ENCODE results near the gene PPM1E.

DNA sequence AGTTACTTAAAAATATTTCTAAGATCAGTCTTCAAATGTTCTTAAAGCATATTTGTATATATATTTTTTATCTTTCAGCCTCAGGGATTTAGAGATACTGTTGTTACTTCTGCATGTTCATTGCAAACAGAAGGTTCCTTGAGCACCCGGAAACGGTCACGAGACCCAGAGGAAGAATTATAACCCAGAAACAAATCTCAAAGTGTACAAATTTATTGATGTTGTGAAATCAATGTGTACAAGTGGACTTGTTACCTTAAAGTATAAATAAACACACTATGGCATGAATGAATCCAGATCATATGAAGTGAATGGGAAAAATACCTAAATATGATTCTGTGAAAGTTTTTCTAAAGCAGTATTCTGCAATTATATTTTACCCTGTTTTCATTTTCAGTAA lies 21.6 kb upstream of the PPM1E start:
- TF ChIP-seq CTCF (IDR thresholded peaks at IDR 0.05) (no peak), POLR2AphosphoS5 (IDR thresholded peaks at IDR 0.05) (no peak), POLR2A (IDR thresholded peaks at IDR 0.05) (no peak)

All from transverse colon (tissue), 4 donors.